Activated CD8-positive, alpha-beta T cell treated with anti-CD3 and anti-CD28 coated beads for 36 hours (primary cell): ENCODE results near the gene N4BP3. TPM values are rescaled to one million over a fixed set of nuclear protein-coding genes. Genes with fewer than 3 reads are reported as not detected.

Source experiments
- ATAC-seq: fragments of 200-7000 bp; cut with Tn5 transposase; one replicate; pipeline ENCODE4 v1.10.0; 2021; ENCODE audit warnings: mild to moderate bottlenecking, moderate library complexity
- CTCF ChIA-PET: fragments of 350-600 bp; sonication (Branson Sonifier 250); formaldehyde crosslinking; loops from one replicate; lab custom pipeline; 2021; ENCODE audit warnings: antibody characterized with exemption; lab: Charles Lee
- POLR2A ChIA-PET: fragments of 350-600 bp; sonication (Branson Sonifier 250); formaldehyde crosslinking; loops from one replicate; lab custom pipeline; 2021; ENCODE audit warnings: antibody characterized with exemption; lab: Charles Lee
- DNase-seq: peaks from one replicate; pipeline ENCODE4 v3.0.0-alpha.2; 2020
- H3K27ac Mint-ChIP-seq: one replicate; pipeline ENCODE4 v1.8.0; 2021; ENCODE audit warnings: mild to moderate bottlenecking, mixed read lengths
- H3K27me3 Mint-ChIP-seq: one replicate; pipeline ENCODE4 v1.8.0; 2021; ENCODE audit warnings: mixed read lengths
- H3K36me3 Mint-ChIP-seq: one replicate; pipeline ENCODE4 v1.8.0; 2021; ENCODE audit warnings: low read depth, mixed read lengths
- H3K4me1 Mint-ChIP-seq: one replicate; pipeline ENCODE4 v1.8.0; 2021; ENCODE audit warnings: low read depth, mixed read lengths
- H3K4me3 Mint-ChIP-seq: one replicate; pipeline ENCODE4 v1.8.0; 2021; ENCODE audit warnings: mild to moderate bottlenecking, moderate library complexity, mixed read lengths
- H3K9me3 Mint-ChIP-seq: one replicate; pipeline ENCODE4 v1.8.0; 2021; ENCODE audit warnings: mixed read lengths
- intact Hi-C: fragments of 100-400 bp; cut with micrococcal nuclease; formaldehyde crosslinking; loops from one replicate; pipeline ENCODE4 v1.10.0; 2022
- total RNA-seq, 2 experiments: library from RNA; stranded (reverse); gene quantifications; one replicate each; pipeline ENCODE4 v1.2.3, GENCODE V29; 2021
- TF ChIP-seq, protein P1 (sequence below): fragments of 200-600 bp; IDR thresholded peaks from one replicate; pipeline ENCODE4 v1.8.0; 2022; ENCODE audit warnings: antibody characterized with exemption, mild to moderate bottlenecking

N4BP3 gene
- total RNA-seq, 2 experiments from 2014 or later = 33.2 to 33.4 TPM

DNA sequence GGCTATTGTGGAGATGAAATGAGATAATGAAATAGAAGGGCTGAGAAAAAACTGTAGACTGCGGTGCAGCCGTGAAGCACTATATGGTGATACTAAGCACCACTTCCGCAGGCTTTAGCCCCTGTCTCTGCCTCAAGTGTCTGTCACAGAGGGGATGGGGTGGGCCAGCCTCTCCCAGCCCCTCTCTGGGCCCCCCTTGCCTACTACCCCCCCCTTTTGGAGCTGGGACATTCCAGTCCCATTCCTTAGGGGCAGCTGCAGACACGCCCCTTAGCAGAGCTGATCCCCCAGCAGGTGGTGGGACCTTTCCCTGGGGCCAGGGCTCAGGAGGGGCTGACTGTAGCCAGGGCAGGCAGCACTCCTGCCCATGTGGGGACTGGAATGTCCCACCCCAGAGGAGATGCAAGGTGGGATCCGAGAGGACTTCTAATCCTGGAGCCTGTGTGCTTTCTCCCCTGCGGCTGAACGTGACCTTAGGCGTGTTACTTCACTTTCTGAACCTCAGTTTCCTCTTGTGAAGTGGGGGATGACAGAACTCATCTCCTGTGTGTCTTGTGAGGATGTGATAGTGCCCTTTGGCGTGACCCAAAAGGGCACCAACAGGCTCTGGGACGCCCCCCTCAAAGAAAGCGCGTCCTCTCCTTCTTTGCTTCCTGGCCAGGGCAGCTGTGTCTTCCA is 1.9 kb downstream of the N4BP3 start:
- H3K9me3 Mint-ChIP-seq = peaks cover 3% of the 10 kb centered on the region
- ATAC-seq = peak; percentile 40
- peaks cover 28% of the 10 kb centered on the region for H3K36me3 Mint-ChIP-seq
- ChIA-PET POLR2A (interaction anchor here (0.6 to 5.8 kb wide), 10 partner anchors 9 to 89 kb away, joined by 3 to 44 read pairs (median 4); partner anchors contain the start of genes HNRNPAB and RMND5B), CTCF (interaction anchor here (1.6 to 9.1 kb wide), 3 partner anchors 32 to 40 kb away, joined by 4 to 84 read pairs (median 13); partner anchors contain the start of gene NHP2)
- H3K4me1 Mint-ChIP-seq = peaks cover 23% of the 10 kb centered on the region
- H3K27me3 Mint-ChIP-seq = no peaks in the 10 kb centered on the region
- H3K4me3 Mint-ChIP-seq = peak overlapping the region; percentile 98
- TF ChIP-seq, protein P1, sequence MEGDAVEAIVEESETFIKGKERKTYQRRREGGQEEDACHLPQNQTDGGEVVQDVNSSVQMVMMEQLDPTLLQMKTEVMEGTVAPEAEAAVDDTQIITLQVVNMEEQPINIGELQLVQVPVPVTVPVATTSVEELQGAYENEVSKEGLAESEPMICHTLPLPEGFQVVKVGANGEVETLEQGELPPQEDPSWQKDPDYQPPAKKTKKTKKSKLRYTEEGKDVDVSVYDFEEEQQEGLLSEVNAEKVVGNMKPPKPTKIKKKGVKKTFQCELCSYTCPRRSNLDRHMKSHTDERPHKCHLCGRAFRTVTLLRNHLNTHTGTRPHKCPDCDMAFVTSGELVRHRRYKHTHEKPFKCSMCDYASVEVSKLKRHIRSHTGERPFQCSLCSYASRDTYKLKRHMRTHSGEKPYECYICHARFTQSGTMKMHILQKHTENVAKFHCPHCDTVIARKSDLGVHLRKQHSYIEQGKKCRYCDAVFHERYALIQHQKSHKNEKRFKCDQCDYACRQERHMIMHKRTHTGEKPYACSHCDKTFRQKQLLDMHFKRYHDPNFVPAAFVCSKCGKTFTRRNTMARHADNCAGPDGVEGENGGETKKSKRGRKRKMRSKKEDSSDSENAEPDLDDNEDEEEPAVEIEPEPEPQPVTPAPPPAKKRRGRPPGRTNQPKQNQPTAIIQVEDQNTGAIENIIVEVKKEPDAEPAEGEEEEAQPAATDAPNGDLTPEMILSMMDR = no peak
- H3K27ac Mint-ChIP-seq = peak overlapping the region; percentile 95
- intact Hi-C loops = loop anchor here (5.0 kb wide), 1 partner anchor 37 kb away; the partner anchor contains the start of gene NHP2
- peak; percentile 68 for DNase-seq

GRCh38 chr5:178115814-178116142 is 2.4 kb downstream of the N4BP3 start:
- DNase-seq = peak; percentile 30
- TF ChIP-seq, protein P1 = no peak
- H3K9me3 Mint-ChIP-seq = peaks cover 3% of the 10 kb centered on the region
- H3K36me3 Mint-ChIP-seq = peaks cover 28% of the 10 kb centered on the region
- CTCF ChIA-PET = interaction anchor here (1.2 to 9.1 kb wide), 6 partner anchors 14 to 40 kb away, joined by 3 to 84 read pairs (median 4); partner anchors contain the start of gene NHP2
- peaks cover 26% of the 10 kb centered on the region for H3K4me1 Mint-ChIP-seq
- intact Hi-C loops = loop anchor here (5.0 kb wide), 1 partner anchor 37 kb away; the partner anchor contains the start of gene NHP2
- H3K4me3 Mint-ChIP-seq = peak overlapping the region; percentile 98
- no peaks in the 10 kb centered on the region for H3K27me3 Mint-ChIP-seq
- POLR2A ChIA-PET = interaction anchor here (0.6 to 5.8 kb wide), 11 partner anchors 8 to 89 kb away, joined by 3 to 44 read pairs (median 5); partner anchors contain the start of genes HNRNPAB and RMND5B
- no peak for ATAC-seq
- peak overlapping the region; percentile 95 for H3K27ac Mint-ChIP-seq

GRCh38 chr5:178116143-178116885 is 3.0 kb downstream of the N4BP3 start:
- ATAC-seq = peak; percentile 62
- POLR2A ChIA-PET = interaction anchor here (0.7 to 5.8 kb wide), 8 partner anchors 8 to 88 kb away, joined by 3 to 44 read pairs (median 6); partner anchors contain the start of genes HNRNPAB and RMND5B
- CTCF ChIA-PET = interaction anchor here (1.2 to 9.1 kb wide), 6 partner anchors 14 to 41 kb away, joined by 3 to 84 read pairs (median 4); partner anchors contain the start of gene NHP2
- H3K36me3 Mint-ChIP-seq = peaks cover 31% of the 10 kb centered on the region
- TF ChIP-seq, protein P1 = no peak
- H3K27me3 Mint-ChIP-seq = no peaks in the 10 kb centered on the region
- H3K4me3 Mint-ChIP-seq = peak overlapping the region; percentile 98
- intact Hi-C loops = loop anchor here (5.0 kb wide), 1 partner anchor 36 kb away; the partner anchor contains the start of gene NHP2
- H3K9me3 Mint-ChIP-seq = peaks cover 3% of the 10 kb centered on the region
- H3K27ac Mint-ChIP-seq = peak overlapping the region; percentile 95
- H3K4me1 Mint-ChIP-seq = peaks cover 31% of the 10 kb centered on the region
- DNase-seq = peak; percentile 96

GRCh38 chr5:178117923-178118701 is 4.8 kb downstream of the N4BP3 start:
- H3K4me3 Mint-ChIP-seq = no peak overlapping the region
- ChIA-PET CTCF (interaction anchor here (0.9 to 9.1 kb wide), 3 partner anchors 28 to 42 kb away, joined by 3 to 84 read pairs (median 3); no protein-coding TSS in a partner anchor), POLR2A (interaction anchor here (1.4 to 5.8 kb wide), 3 partner anchors 13 to 86 kb away, joined by 3 to 44 read pairs (median 20); partner anchors contain the start of genes HNRNPAB and RMND5B)
- peaks cover 42% of the 10 kb centered on the region for H3K36me3 Mint-ChIP-seq
- ATAC-seq = no peak
- DNase-seq = no peak
- H3K9me3 Mint-ChIP-seq = no peaks in the 10 kb centered on the region
- no peak overlapping the region for H3K27ac Mint-ChIP-seq
- intact Hi-C loops = loop anchor here (5.0 kb wide), 1 partner anchor 34 kb away; the partner anchor contains the start of gene NHP2
- no peaks in the 10 kb centered on the region for H3K27me3 Mint-ChIP-seq
- H3K4me1 Mint-ChIP-seq = peaks cover 27% of the 10 kb centered on the region
- TF ChIP-seq, protein P1 = no peak
